ENCODE data around the gene USP43.

The USP43 gene

GRCh38 chr17:9666461-9667050, 21.2 kb downstream of the USP43 start:
- no peak for DNase-seq

- DNase-seq, result no peak
These were observed 23.2 kb downstream of the USP43 start for GRCh38 chr17:9668517-9668916.

GRCh38 chr17:9669551-9670008, 24.3 kb downstream of the USP43 start:
- no peak for DNase-seq

- DNase-seq, result no peak
These were observed 25.3 kb downstream of the USP43 start for GRCh38 chr17:9670596-9670995.

- no peak for DNase-seq
These were observed 26.2 kb downstream of the USP43 start for GRCh38 chr17:9671559-9671958.

GRCh38 chr17:9672266-9672665, 26.9 kb downstream of the USP43 start:
- DNase-seq, result no peak

- DNase-seq, result no peak
These were observed 27.4 kb downstream of the USP43 start for GRCh38 chr17:9672691-9673090.

- no peak for DNase-seq
These were observed 30.8 kb downstream of the USP43 start for GRCh38 chr17:9676084-9676483.

GRCh38 chr17:9676820-9677310, 31.5 kb downstream of the USP43 start:
- DNase-seq, result no peak

- DNase-seq, result no peak
These were observed 32.1 kb downstream of the USP43 start for GRCh38 chr17:9677411-9677810.

GRCh38 chr17:9677896-9678295, 32.6 kb downstream of the USP43 start:
- no peak for DNase-seq

GRCh38 chr17:9684955-9685621, 39.8 kb downstream of the USP43 start:
- no peak for DNase-seq

- DNase-seq, result no peak
These were observed 48.4 kb downstream of the USP43 start for GRCh38 chr17:9693755-9694154.

GRCh38 chr17:9696279-9697044, 51.1 kb downstream of the USP43 start:
- DNase-seq, result no peak

GRCh38 chr17:9700136-9700535, 54.8 kb downstream of the USP43 start:
- no peak for DNase-seq

- no peak for DNase-seq
These were observed 55.6 kb downstream of the USP43 start for GRCh38 chr17:9700754-9701476.

- no peak for DNase-seq
These were observed 57.2 kb downstream of the USP43 start for GRCh38 chr17:9702482-9702881.

GRCh38 chr17:9702914-9703780, 57.8 kb downstream of the USP43 start:
- no peak for DNase-seq

GRCh38 chr17:9703781-9704082, 58.4 kb downstream of the USP43 start:
- no peak for DNase-seq

GRCh38 chr17:9705745-9706144, 60.4 kb downstream of the USP43 start:
- no peak for DNase-seq

- no peak for DNase-seq
These were observed 62.6 kb downstream of the USP43 start for GRCh38 chr17:9707948-9708347.

- no peak for DNase-seq
These were observed 69.5 kb downstream of the USP43 start for GRCh38 chr17:9714801-9715200.

Data from NCI-H2107 (cell line).